DOHH2 (cell line): ENCODE measurements around the gene LOXL1.
A peak's percentile ranks its signal among the peaks of the same experiment; 100 is the strongest.

ENCODE experiments used
- H3F3A ChIP-seq: fragments of 200-600 bp; sonication (generic), shearing (Covaris generic); 2 replicates; pipeline ENCODE4 v1.6.0; 2016; ENCODE audit warnings: antibody characterized with exemption, mild to moderate bottlenecking; ENCODE audit not compliant: control insufficient read depth, insufficient read depth
- H3K27ac ChIP-seq: fragments of 200-600 bp; sonication (generic); 2 replicates; pipeline ENCODE4 v1.5.1; 2014; ENCODE audit warnings: low read depth, mild to moderate bottlenecking, low read length, moderate library complexity
- H3K27me3 ChIP-seq: fragments of 200-600 bp; sonication (generic); 2 replicates; pipeline ENCODE4 v1.6.1; 2014; ENCODE audit warnings: mild to moderate bottlenecking, low read length, mixed read lengths; ENCODE audit not compliant: control insufficient read depth
- H3K36me3 ChIP-seq: fragments of 200-600 bp; sonication (generic); 2 replicates; pipeline ENCODE4 v1.6.1; 2014; ENCODE audit warnings: mild to moderate bottlenecking, low read length, moderate library complexity, mixed read lengths; ENCODE audit not compliant: control insufficient read depth
- H3K4me1 ChIP-seq: fragments of 200-600 bp; sonication (generic); 2 replicates; pipeline ENCODE4 v1.6.1; 2014; ENCODE audit warnings: mild to moderate bottlenecking, low read length, mixed read lengths; ENCODE audit not compliant: control insufficient read depth
- H3K4me2 ChIP-seq: fragments of 200-600 bp; sonication (generic); 2 replicates; pipeline ENCODE4 v1.6.0; 2014; ENCODE audit warnings: mild to moderate bottlenecking, low read length, moderate library complexity
- H3K4me3 ChIP-seq: fragments of 200-600 bp; sonication (generic); 2 replicates; pipeline ENCODE4 v1.5.1; 2014; ENCODE audit warnings: mild to moderate bottlenecking, low read length, mixed read lengths
- H3K79me2 ChIP-seq: fragments of 200-600 bp; sonication (generic); 2 replicates; pipeline ENCODE4 v1.6.1; 2014; ENCODE audit warnings: mild to moderate bottlenecking, low read length, mixed read lengths; ENCODE audit not compliant: control insufficient read depth
- H3K9me2 ChIP-seq: fragments of 200-600 bp; sonication (generic); replicated peaks from 2 replicates; pipeline ENCODE4 v1.6.1; 2014; ENCODE audit warnings: mild to moderate bottlenecking, low read length, mixed read lengths; ENCODE audit not compliant: control insufficient read depth
- H3K9me3 ChIP-seq: fragments of 200-600 bp; sonication (generic); 2 replicates; pipeline ENCODE4 v1.6.1; 2014; ENCODE audit warnings: antibody characterized with exemption, low read length, mixed read lengths; ENCODE audit not compliant: control insufficient read depth, insufficient read depth
- H4K20me1 ChIP-seq: fragments of 200-600 bp; sonication (generic); 2 replicates; pipeline ENCODE4 v1.6.0; 2014; ENCODE audit warnings: low read depth, mild to moderate bottlenecking, antibody characterized with exemption, low read length, moderate library complexity; ENCODE audit not compliant: control insufficient read depth, insufficient read depth
- EZH2phosphoT487 ChIP-seq: fragments of 200-600 bp; sonication (generic); IDR thresholded peaks from 2 replicates; pipeline ENCODE4 v1.6.1; 2017; ENCODE audit warnings: borderline replicate concordance, mild to moderate bottlenecking, antibody characterized with exemption, low read length, moderate library complexity, mixed read lengths
- TF ChIP-seq, protein P1 (sequence below): fragments of 200-600 bp; sonication (generic); IDR thresholded peaks from one replicate; pipeline ENCODE4 v1.5.1; 2014; ENCODE audit warnings: antibody characterized with exemption, mild to moderate bottlenecking, low read depth, low read length; ENCODE audit not compliant: poor library complexity, severe bottlenecking

The LOXL1 gene

GRCh38 chr15:73996939-73997338 lies 70.7 kb downstream of the LOXL1 start:
- H3K79me2 ChIP-seq, result peaks cover 12% of the 10 kb centered on the region

DNA sequence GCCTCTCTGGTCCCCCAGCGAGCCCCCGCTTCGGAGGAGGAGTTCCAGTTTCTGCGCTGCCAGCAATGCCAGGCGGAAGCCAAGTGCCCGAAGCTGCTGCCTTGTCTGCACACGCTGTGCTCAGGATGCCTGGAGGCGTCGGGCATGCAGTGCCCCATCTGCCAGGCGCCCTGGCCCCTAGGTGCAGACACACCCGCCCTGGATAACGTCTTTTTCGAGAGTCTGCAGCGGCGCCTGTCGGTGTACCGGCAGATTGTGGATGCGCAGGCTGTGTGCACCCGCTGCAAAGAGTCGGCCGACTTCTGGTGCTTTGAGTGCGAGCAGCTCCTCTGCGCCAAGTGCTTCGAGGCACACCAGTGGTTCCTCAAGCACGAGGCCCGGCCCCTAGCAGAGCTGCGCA lies 71.7 kb downstream of the LOXL1 start:
- no peaks in the 10 kb centered on the region for H3K36me3 ChIP-seq
- no peaks in the 10 kb centered on the region for H3K9me3 ChIP-seq
- no peaks in the 10 kb centered on the region for H3F3A ChIP-seq
- TF ChIP-seq, protein P1, sequence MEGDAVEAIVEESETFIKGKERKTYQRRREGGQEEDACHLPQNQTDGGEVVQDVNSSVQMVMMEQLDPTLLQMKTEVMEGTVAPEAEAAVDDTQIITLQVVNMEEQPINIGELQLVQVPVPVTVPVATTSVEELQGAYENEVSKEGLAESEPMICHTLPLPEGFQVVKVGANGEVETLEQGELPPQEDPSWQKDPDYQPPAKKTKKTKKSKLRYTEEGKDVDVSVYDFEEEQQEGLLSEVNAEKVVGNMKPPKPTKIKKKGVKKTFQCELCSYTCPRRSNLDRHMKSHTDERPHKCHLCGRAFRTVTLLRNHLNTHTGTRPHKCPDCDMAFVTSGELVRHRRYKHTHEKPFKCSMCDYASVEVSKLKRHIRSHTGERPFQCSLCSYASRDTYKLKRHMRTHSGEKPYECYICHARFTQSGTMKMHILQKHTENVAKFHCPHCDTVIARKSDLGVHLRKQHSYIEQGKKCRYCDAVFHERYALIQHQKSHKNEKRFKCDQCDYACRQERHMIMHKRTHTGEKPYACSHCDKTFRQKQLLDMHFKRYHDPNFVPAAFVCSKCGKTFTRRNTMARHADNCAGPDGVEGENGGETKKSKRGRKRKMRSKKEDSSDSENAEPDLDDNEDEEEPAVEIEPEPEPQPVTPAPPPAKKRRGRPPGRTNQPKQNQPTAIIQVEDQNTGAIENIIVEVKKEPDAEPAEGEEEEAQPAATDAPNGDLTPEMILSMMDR, result no peak
- TF ChIP-seq EZH2phosphoT487, result no peak
- no peak overlapping the region for H3K27ac ChIP-seq
- no peaks in the 10 kb centered on the region for H3K9me2 ChIP-seq
- H4K20me1 ChIP-seq, result no peaks in the 10 kb centered on the region
- peaks cover 33% of the 10 kb centered on the region for H3K4me1 ChIP-seq
- no peak overlapping the region for H3K4me3 ChIP-seq
- peaks cover 12% of the 10 kb centered on the region for H3K79me2 ChIP-seq
- H3K27me3 ChIP-seq, result no peaks in the 10 kb centered on the region
- H3K4me2 ChIP-seq, result no peak overlapping the region

More at GRCh38 chr15:73996939-73997338, 70.7 kb downstream of the LOXL1 start:
- Histone ChIP-seq H3K27me3 (no peaks in the 10 kb centered on the region), H3K36me3 (no peaks in the 10 kb centered on the region), H4K20me1 (no peaks in the 10 kb centered on the region), H3K9me2 (no peaks in the 10 kb centered on the region), H3F3A (no peaks in the 10 kb centered on the region), H3K27ac (no peak overlapping the region), H3K9me3 (no peaks in the 10 kb centered on the region), H3K4me2 (peak overlapping the region; percentile 95), H3K4me3 (peak overlapping the region; percentile 44), H3K4me1 (peaks cover 39% of the 10 kb centered on the region)
- TF ChIP-seq, protein P1, result no peak
- no peak for TF ChIP-seq EZH2phosphoT487
